ENCODE results near the gene ITPKA.

GRCh38 chr15:41512512-41512939 is 18.9 kb downstream of the ITPKA start:
- no peak for TF ChIP-seq CTCF (IDR thresholded peaks at IDR 0.05; ENCODE audit: insufficient read depth, low read length)
- TF ChIP-seq POLR2AphosphoS5 (IDR thresholded peaks at IDR 0.05; ENCODE audit: low read depth) = no peak
- TF ChIP-seq REST (IDR thresholded peaks at IDR 0.05; ENCODE audit: insufficient replicate concordance, low read depth) = no peak
